K562 (cell line): ENCODE results near the gene ZNF616. TPM values are rescaled to one million over a fixed set of nuclear protein-coding genes. Genes with fewer than 3 reads are reported as not detected.

Experiments
- CSDE1 ChIP-seq, 2 experiments: fragments of 450-650 bp; IDR thresholded peaks; 2 replicates each; pipeline ENCODE4 v1.6.1; 2016; ENCODE audit warnings: mild to moderate bottlenecking in 1 of 2
- DIDO1 ChIP-seq: fragments of 450-650 bp; IDR thresholded peaks from 2 replicates; pipeline ENCODE4 v1.6.1; 2016; ENCODE audit warnings: low read depth, missing biosample characterization, missing genetic modification characterization
- HDGF ChIP-seq: fragments of 450-650 bp; IDR thresholded peaks from 2 replicates; pipeline ENCODE4 v1.6.1; 2016
- KLF16 ChIP-seq: IDR thresholded peaks from 2 replicates; pipeline ENCODE4 v1.6.1; 2016; ENCODE audit warnings: antibody characterized with exemption
- NBN ChIP-seq: fragments of 450-650 bp; IDR thresholded peaks from 2 replicates; pipeline ENCODE4 v1.6.1; 2016; ENCODE audit warnings: low read depth, mild to moderate bottlenecking
- POLR2A ChIP-seq: fragments of 450-650 bp; conservative IDR thresholded peaks from 2 replicates; pipeline ENCODE4 v1.6.1; 2016
- SIN3A ChIP-seq, 2 experiments: fragments of 150-350 bp in 1 of 2; IDR thresholded peaks; 2 replicates each; pipeline ENCODE4 v1.6.1; 2011 to 2016; ENCODE audit warnings: borderline replicate concordance in 2 of 2, low read depth in 2 of 2, low read length in 2 of 2, mild to moderate bottlenecking in 2 of 2, moderate library complexity in 2 of 2; ENCODE audit not compliant: control insufficient read depth in 1 of 2
- SOX6 ChIP-seq: fragments of 450-650 bp; IDR thresholded peaks from 2 replicates; pipeline ENCODE4 v1.6.1; 2014; ENCODE audit warnings: mild to moderate bottlenecking
- TAF7 ChIP-seq: fragments of 450-650 bp; IDR thresholded peaks from 2 replicates; pipeline ENCODE4 v1.6.1; 2016; ENCODE audit warnings: missing genetic modification characterization, missing compliant biosample characterization
- ZC3H4 ChIP-seq: sonication (generic); formaldehyde crosslinking; IDR thresholded peaks from 2 replicates; pipeline ENCODE4 v1.9.0; 2021; ENCODE audit warnings: missing genetic modification reagents, borderline replicate concordance
- ZC3H8 ChIP-seq: fragments of 450-650 bp; IDR thresholded peaks from 2 replicates; pipeline ENCODE4 v1.6.1; 2017
- ZNF133 ChIP-seq: fragments of 250-450 bp; sonication (Bioruptor Pico); IDR thresholded peaks from 2 replicates; pipeline ENCODE4 v1.4.0; 2020; ENCODE audit warnings: mild to moderate bottlenecking
- ZNF644 ChIP-seq: fragments of 200-800 bp; sonication (Bioruptor generic); IDR thresholded peaks from 2 replicates; pipeline ENCODE4 v1.6.1; 2016; ENCODE audit warnings: low read depth, missing genetic modification characterization, missing compliant biosample characterization
- polyA plus RNA-seq, 8 experiments: library from polyadenylated mRNA; depleted of rRNA in 4 of 8; stranded (reverse) in 5 of 8; unstranded in 3 of 8; fragments of >200 nt; fragmentation: Nextera tagmentation in 2 of 8; fragmentation: Illumina TruSeq in 1 of 8; extraction: Ambion mirVana in 2 of 8; extraction: Trizol in 1 of 8; gene quantifications; 2 replicates each; pipeline versions ENCODE4 v1.2.1 to v1.2.3, GENCODE V29; 2011 to 2014; ENCODE audit warnings: inconsistent platforms in 1 of 8, missing spikeins in 1 of 8
- total RNA-seq, 7 experiments: library from RNA; depleted of rRNA in 6 of 7; stranded (reverse); fragments of >200 nt in 6 of 7; fragmentation: Illumina TruSeq in 2 of 7; extraction: Trizol in 2 of 7; gene quantifications; 2 replicates each; pipeline versions ENCODE4 v1.2.1 to v1.2.3, GENCODE V29; 2011 to 2021; ENCODE audit warnings: low replicate concordance in 1 of 7
- TF ChIP-seq, protein P1 (sequence below): fragments of 450-650 bp; IDR thresholded peaks from 2 replicates; pipeline ENCODE4 v1.6.1; 2014; ENCODE audit warnings: low read depth, mild to moderate bottlenecking, moderate library complexity, borderline replicate concordance
- TF ChIP-seq, protein P2 (sequence below): fragments of 200-800 bp; sonication (Bioruptor generic); IDR thresholded peaks from 2 replicates; pipeline ENCODE4 v1.6.1; 2017; ENCODE audit warnings: missing genetic modification characterization, missing compliant biosample characterization
- TF ChIP-seq, protein P3 (sequence below), 2 experiments: fragments of 450-650 bp; conservative IDR thresholded peaks; 2 replicates each; pipeline ENCODE4 v1.6.1; 2017; ENCODE audit warnings: mild to moderate bottlenecking in 2 of 2, moderate library complexity in 2 of 2
- TF ChIP-seq, protein P4 (sequence below): fragments of 450-650 bp; IDR thresholded peaks from 2 replicates; pipeline ENCODE4 v1.6.1; 2016
- TF ChIP-seq, protein P5 (sequence below): sonication (generic); formaldehyde crosslinking; IDR thresholded peaks from 2 replicates; pipeline ENCODE4 v1.8.1; 2023; ENCODE audit warnings: missing genetic modification reagents, mild to moderate bottlenecking, borderline replicate concordance

Gene ZNF616
- total and polyA plus RNA-seq, 9 of the 15 experiments (the other 6 are each of a cell fraction or from before 2014, with no cell fraction given) = 3.4 to 13.0 (median 6.7) TPM

DNA sequence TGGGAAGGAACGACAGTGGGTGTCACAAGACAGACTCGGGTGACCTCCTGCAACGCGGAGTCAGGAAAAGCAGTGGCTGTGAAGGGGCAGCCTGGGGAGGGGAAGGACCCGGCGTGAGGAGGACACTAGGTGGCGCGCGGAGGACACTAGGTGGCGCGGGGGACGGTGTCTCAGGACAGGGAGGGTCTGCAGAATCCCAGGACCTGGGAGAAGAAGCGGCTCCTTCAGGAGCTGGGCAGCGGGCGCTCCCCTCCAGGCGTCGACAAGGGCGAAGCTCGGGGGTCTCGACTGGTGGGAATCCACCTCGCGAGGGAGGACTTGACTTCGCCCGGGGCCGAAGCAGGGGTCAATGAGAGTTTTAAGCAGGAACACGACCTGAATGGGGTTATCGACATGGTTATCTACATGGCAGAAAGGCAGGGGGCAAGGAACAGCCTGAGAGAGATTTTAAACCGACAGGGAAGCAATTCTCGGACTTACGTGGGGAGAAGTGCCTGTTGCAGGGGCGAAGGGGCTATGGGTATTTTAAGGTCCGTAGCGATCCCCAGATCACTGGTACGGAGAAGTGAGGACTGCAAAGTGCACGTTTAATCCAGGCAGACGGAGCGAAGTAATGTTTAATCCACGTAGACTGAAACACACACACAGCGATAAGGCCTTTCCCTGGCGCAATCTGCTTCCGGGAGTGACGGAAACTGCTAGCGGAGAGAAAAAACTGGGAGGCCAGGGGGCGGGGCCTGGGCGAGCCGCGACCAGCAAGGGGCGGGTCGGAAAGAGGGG is at the start of gene ZNF616 (continued):
- TF ChIP-seq, protein P1, sequence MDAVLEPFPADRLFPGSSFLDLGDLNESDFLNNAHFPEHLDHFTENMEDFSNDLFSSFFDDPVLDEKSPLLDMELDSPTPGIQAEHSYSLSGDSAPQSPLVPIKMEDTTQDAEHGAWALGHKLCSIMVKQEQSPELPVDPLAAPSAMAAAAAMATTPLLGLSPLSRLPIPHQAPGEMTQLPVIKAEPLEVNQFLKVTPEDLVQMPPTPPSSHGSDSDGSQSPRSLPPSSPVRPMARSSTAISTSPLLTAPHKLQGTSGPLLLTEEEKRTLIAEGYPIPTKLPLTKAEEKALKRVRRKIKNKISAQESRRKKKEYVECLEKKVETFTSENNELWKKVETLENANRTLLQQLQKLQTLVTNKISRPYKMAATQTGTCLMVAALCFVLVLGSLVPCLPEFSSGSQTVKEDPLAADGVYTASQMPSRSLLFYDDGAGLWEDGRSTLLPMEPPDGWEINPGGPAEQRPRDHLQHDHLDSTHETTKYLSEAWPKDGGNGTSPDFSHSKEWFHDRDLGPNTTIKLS = peak; percentile 87
- peak; percentile 90 for TF ChIP-seq POLR2A
- TF ChIP-seq, protein P2, sequence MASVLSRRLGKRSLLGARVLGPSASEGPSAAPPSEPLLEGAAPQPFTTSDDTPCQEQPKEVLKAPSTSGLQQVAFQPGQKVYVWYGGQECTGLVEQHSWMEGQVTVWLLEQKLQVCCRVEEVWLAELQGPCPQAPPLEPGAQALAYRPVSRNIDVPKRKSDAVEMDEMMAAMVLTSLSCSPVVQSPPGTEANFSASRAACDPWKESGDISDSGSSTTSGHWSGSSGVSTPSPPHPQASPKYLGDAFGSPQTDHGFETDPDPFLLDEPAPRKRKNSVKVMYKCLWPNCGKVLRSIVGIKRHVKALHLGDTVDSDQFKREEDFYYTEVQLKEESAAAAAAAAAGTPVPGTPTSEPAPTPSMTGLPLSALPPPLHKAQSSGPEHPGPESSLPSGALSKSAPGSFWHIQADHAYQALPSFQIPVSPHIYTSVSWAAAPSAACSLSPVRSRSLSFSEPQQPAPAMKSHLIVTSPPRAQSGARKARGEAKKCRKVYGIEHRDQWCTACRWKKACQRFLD = no peak; the same call in 1 of the 2 replicates
- TF ChIP-seq, protein P3, sequence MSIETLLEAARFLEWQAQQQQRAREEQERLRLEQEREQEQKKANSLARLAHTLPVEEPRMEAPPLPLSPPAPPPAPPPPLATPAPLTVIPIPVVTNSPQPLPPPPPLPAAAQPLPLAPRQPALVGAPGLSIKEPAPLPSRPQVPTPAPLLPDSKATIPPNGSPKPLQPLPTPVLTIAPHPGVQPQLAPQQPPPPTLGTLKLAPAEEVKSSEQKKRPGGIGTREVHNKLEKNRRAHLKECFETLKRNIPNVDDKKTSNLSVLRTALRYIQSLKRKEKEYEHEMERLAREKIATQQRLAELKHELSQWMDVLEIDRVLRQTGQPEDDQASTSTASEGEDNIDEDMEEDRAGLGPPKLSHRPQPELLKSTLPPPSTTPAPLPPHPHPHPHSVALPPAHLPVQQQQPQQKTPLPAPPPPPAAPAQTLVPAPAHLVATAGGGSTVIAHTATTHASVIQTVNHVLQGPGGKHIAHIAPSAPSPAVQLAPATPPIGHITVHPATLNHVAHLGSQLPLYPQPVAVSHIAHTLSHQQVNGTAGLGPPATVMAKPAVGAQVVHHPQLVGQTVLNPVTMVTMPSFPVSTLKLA (conservative IDR thresholded peaks at IDR 0.05) = no peak; a peak in 1 of 4 replicates
- 0 out of 2 replicates have a peak, but pooled peaks have one; percentile 57 for TF ChIP-seq NBN
- TF ChIP-seq TAF7 (tag) = peak; percentile 68; the same call in 1 of the 2 replicates
- no peak for TF ChIP-seq ZNF644
- no peak; a peak in 1 of 4 replicates for TF ChIP-seq SIN3A (IDR thresholded peaks at IDR 0.05; ENCODE audit: borderline replicate concordance in 2 of 2, control insufficient read depth in 1 of 2, low read depth in 2 of 2, low read length in 2 of 2)
- TF ChIP-seq, protein P4, sequence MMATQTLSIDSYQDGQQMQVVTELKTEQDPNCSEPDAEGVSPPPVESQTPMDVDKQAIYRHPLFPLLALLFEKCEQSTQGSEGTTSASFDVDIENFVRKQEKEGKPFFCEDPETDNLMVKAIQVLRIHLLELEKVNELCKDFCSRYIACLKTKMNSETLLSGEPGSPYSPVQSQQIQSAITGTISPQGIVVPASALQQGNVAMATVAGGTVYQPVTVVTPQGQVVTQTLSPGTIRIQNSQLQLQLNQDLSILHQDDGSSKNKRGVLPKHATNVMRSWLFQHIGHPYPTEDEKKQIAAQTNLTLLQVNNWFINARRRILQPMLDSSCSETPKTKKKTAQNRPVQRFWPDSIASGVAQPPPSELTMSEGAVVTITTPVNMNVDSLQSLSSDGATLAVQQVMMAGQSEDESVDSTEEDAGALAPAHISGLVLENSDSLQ = peak; percentile 73
- no peak for TF ChIP-seq KLF16
- TF ChIP-seq ZC3H4 (CRISPR knock-in tag) = no peak
- TF ChIP-seq ZC3H8 = no peak
- TF ChIP-seq DIDO1 (tag) = peak; percentile 61
- TF ChIP-seq SOX6 = 0 out of 2 replicates have a peak, but pooled peaks have one; percentile 7
- no peak for TF ChIP-seq ZNF133
- TF ChIP-seq, protein P5, sequence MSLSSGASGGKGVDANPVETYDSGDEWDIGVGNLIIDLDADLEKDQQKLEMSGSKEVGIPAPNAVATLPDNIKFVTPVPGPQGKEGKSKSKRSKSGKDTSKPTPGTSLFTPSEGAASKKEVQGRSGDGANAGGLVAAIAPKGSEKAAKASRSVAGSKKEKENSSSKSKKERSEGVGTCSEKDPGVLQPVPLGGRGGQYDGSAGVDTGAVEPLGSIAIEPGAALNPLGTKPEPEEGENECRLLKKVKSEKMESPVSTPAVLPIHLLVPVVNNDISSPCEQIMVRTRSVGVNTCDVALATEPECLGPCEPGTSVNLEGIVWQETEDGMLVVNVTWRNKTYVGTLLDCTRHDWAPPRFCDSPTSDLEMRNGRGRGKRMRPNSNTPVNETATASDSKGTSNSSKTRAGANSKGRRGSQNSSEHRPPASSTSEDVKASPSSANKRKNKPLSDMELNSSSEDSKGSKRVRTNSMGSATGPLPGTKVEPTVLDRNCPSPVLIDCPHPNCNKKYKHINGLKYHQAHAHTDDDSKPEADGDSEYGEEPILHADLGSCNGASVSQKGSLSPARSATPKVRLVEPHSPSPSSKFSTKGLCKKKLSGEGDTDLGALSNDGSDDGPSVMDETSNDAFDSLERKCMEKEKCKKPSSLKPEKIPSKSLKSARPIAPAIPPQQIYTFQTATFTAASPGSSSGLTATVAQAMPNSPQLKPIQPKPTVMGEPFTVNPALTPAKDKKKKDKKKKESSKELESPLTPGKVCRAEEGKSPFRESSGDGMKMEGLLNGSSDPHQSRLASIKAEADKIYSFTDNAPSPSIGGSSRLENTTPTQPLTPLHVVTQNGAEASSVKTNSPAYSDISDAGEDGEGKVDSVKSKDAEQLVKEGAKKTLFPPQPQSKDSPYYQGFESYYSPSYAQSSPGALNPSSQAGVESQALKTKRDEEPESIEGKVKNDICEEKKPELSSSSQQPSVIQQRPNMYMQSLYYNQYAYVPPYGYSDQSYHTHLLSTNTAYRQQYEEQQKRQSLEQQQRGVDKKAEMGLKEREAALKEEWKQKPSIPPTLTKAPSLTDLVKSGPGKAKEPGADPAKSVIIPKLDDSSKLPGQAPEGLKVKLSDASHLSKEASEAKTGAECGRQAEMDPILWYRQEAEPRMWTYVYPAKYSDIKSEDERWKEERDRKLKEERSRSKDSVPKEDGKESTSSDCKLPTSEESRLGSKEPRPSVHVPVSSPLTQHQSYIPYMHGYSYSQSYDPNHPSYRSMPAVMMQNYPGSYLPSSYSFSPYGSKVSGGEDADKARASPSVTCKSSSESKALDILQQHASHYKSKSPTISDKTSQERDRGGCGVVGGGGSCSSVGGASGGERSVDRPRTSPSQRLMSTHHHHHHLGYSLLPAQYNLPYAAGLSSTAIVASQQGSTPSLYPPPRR (CRISPR knock-in tag) = no peak
- no peak for TF ChIP-seq HDGF
- TF ChIP-seq CSDE1 (IDR thresholded peaks at IDR 0.05) = no peak
